RWPE1 (cell line): Measurements from ENCODE around the gene PCCA.
"Not testable (repeated sequence)": the region's sequence is repeated elsewhere in the genome, so short reads cannot be mapped to it uniquely, and the experiment has no call there.

Source experiments
- CTCF ChIA-PET: fragments of 350-600 bp; sonication (Branson Sonifier 250); formaldehyde crosslinking; extraction: SDS; loops from one replicate; lab custom pipeline; 2021; lab: Yijun Ruan, JAX
- POLR2A ChIA-PET: fragments of 400-600 bp; formaldehyde crosslinking; extraction: SDS; loops from one replicate; lab custom pipeline; 2020; ENCODE audit warnings: antibody characterized with exemption; ENCODE audit not compliant: low non-redundant PET; lab: Yijun Ruan, JAX
- DNase-seq: peaks from one replicate; pipeline ENCODE4 v3.0.0; 2012; ENCODE audit warnings: low spot score
- H3K27ac ChIP-seq: fragments of 450-650 bp; 2 replicates; pipeline ENCODE4 v1.5.1; 2017
- CTCF ChIP-seq: fragments of 450-650 bp; conservative IDR thresholded peaks from 2 replicates; pipeline ENCODE4 v1.5.1; 2017; ENCODE audit warnings: low read depth, mild to moderate bottlenecking

PCCA gene

GRCh38 chr13:100163375-100163774 lies 74.5 kb downstream of the PCCA start:
- H3K27ac ChIP-seq: no peak overlapping the region
- CTCF ChIA-PET: no interaction called here
- POLR2A ChIA-PET: no interaction called here
- no peak for TF ChIP-seq CTCF
- DNase-seq: no peak

- no peak for TF ChIP-seq CTCF
- POLR2A ChIA-PET: no interaction called here
- no peak for DNase-seq
- CTCF ChIA-PET: no interaction called here
- H3K27ac ChIP-seq: no peak overlapping the region
Measured at GRCh38 chr13:100173203-100173602, 84.3 kb downstream of the PCCA start.

GRCh38 chr13:100174455-100174854 lies 85.6 kb downstream of the PCCA start:
- H3K27ac ChIP-seq, DNase-seq, POLR2A ChIA-PET, CTCF ChIA-PET: not testable (repeated sequence)

GRCh38 chr13:100175078-100175802 lies 86.3 kb downstream of the PCCA start:
- TF ChIP-seq CTCF: no peak
- ChIA-PET POLR2A (no interaction called here), CTCF (no interaction called here)
- H3K27ac ChIP-seq: no peak overlapping the region
- no peak for DNase-seq

GRCh38 chr13:100175803-100176182 lies 86.9 kb downstream of the PCCA start:
- TF ChIP-seq CTCF: no peak
- ChIA-PET POLR2A (no interaction called here), CTCF (interaction anchor here (0.6 to 0.8 kb wide), 3 partner anchors 54 to 293 kb away, joined by 3 read pairs; no protein-coding TSS in a partner anchor)
- H3K27ac ChIP-seq: no peak overlapping the region
- DNase-seq: no peak

GRCh38 chr13:100176801-100177400 lies 88.0 kb downstream of the PCCA start:
- TF ChIP-seq CTCF: no peak
- CTCF ChIA-PET: no interaction called here
- POLR2A ChIA-PET: no interaction called here
- no peak for DNase-seq
- H3K27ac ChIP-seq: no peak overlapping the region

GRCh38 chr13:100178309-100178708 lies 89.4 kb downstream of the PCCA start:
- H3K27ac ChIP-seq: no peak overlapping the region
- no peak for TF ChIP-seq CTCF
- DNase-seq: no peak
- POLR2A ChIA-PET: no interaction called here
- CTCF ChIA-PET: no interaction called here
